VCaP (cell line): ENCODE measurements around the gene YJU2.

Source experiments
- H3K27ac ChIP-seq: fragments of 450-650 bp; 2 replicates; pipeline ENCODE4 v1.5.1; 2017
- TF ChIP-seq, protein P1 (sequence below): fragments of 450-650 bp; conservative IDR thresholded peaks from 2 replicates; pipeline ENCODE4 v1.5.1; 2017; ENCODE audit warnings: mild to moderate bottlenecking, moderate library complexity

The YJU2 gene

GRCh38 chr19:4256563-4256962 is 9.7 kb downstream of the YJU2 start:
- TF ChIP-seq, protein P1, sequence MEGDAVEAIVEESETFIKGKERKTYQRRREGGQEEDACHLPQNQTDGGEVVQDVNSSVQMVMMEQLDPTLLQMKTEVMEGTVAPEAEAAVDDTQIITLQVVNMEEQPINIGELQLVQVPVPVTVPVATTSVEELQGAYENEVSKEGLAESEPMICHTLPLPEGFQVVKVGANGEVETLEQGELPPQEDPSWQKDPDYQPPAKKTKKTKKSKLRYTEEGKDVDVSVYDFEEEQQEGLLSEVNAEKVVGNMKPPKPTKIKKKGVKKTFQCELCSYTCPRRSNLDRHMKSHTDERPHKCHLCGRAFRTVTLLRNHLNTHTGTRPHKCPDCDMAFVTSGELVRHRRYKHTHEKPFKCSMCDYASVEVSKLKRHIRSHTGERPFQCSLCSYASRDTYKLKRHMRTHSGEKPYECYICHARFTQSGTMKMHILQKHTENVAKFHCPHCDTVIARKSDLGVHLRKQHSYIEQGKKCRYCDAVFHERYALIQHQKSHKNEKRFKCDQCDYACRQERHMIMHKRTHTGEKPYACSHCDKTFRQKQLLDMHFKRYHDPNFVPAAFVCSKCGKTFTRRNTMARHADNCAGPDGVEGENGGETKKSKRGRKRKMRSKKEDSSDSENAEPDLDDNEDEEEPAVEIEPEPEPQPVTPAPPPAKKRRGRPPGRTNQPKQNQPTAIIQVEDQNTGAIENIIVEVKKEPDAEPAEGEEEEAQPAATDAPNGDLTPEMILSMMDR = no peak
- H3K27ac ChIP-seq = no peak overlapping the region

GRCh38 chr19:4257025-4257424 is 10.1 kb downstream of the YJU2 start:
- no peak overlapping the region for H3K27ac ChIP-seq
- TF ChIP-seq, protein P1 = no peak

DNA sequence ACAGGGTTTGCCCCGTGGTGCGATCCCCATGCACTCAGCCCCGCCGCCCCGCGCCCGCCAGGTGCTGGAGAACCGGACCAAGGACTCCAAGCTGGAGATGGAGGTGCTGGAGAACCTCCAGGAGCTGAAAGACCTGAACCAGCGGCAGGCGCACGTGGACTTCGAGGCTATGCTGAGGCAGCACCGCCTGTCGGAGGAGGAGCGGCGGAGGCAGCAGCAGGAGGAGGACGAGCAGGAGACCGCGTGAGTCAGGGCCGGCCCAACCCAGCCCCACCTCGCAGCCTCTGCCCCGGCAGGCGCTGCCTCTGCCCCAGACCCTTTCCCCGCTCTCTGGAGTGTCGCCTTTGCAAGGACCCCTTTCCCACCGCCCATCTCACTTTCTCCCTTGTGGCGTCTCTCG is 11.3 kb downstream of the YJU2 start:
- TF ChIP-seq, protein P1 = no peak
- H3K27ac ChIP-seq = no peak overlapping the region

DNA sequence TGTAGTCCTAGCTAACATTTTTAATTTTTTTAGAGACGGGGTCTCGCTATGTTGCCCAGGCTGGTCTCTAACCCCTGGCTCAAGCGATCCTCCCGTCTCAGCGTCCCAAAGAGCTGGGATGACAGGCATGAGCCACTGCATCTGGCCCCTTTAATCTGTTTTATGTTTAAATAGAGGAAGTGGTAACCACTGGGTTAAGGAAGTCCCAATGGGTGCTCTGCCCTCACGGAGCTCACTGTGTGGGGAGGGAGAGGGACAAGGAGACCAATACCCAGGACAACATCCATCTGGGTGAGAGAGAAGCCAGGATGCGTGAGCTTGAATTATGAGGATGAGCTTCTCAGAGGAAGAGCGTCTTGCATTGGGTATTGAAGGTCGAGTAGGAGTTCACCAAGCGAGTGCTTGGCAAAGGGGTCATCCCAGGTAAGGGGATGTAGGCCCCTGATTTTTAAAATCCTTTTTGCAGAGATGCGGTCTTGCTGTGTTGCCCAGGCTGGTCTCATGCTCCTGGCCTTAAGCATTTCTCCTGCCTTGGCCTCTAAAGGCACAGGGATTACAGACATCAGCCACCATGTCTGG is 13.8 kb downstream of the YJU2 start:
- H3K27ac ChIP-seq = no peak overlapping the region

DNA sequence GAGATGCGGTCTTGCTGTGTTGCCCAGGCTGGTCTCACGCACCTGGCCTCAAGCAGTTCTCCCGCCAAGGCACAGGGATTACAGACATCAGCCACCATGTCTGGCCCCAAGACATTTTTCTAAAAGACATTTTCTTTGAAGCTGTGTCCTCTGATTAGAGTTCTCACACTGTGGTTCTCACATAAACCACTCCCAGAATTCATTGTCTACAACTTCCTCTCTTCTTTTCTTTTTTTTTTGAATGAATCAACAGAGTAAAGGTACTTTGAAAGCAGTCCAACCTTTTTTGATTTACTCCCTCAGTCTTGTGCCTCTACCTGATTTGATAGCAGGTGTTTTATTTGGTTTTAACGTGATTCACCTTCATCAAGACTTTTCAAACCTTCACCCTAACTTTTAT is 17.9 kb downstream of the YJU2 start:
- H3K27ac ChIP-seq = no peak overlapping the region
- TF ChIP-seq, protein P1 = no peak

More for the DNA sequence above, 13.8 kb downstream of the YJU2 start:
- TF ChIP-seq, protein P1 = no peak

GRCh38 chr19:4266253-4267000 is 19.5 kb downstream of the YJU2 start:
- H3K27ac ChIP-seq = no peak overlapping the region
- TF ChIP-seq, protein P1 = no peak

GRCh38 chr19:4267101-4267900 is 20.4 kb downstream of the YJU2 start:
- TF ChIP-seq, protein P1 = peak; percentile 84
- peak overlapping the region; percentile 22 for H3K27ac ChIP-seq
